Neural cell (in vitro differentiated cells): Measurements from ENCODE around the gene CTBP2. TPM values are rescaled to one million over a fixed set of nuclear protein-coding genes. Genes with fewer than 3 reads are reported as not detected.

Source experiments
- H2AFZ ChIP-seq: fragments of 200-600, 300-800 bp; sonication (generic), shearing (Covaris generic); 2 replicates; pipeline ENCODE4 v1.6.0; 2014; ENCODE audit warnings: low read depth, mild to moderate bottlenecking, antibody characterized with exemption, low read length, moderate library complexity
- H3F3A ChIP-seq: fragments of 200-600 bp; shearing (Covaris generic); 2 replicates; pipeline ENCODE4 v1.6.1; 2016; ENCODE audit warnings: mild to moderate bottlenecking, moderate library complexity, mixed read lengths, antibody characterized with exemption, low read length; ENCODE audit not compliant: insufficient read depth, poor library complexity, severe bottlenecking
- H3K27ac ChIP-seq: fragments of 200-600, 300-800 bp; sonication (generic), shearing (Covaris generic); 2 replicates; pipeline ENCODE4 v1.5.1; 2014; ENCODE audit warnings: mild to moderate bottlenecking, low read length, moderate library complexity
- H3K27me3 ChIP-seq: fragments of 300-800, 200-600 bp; sonication (generic), shearing (Covaris generic); 2 replicates; pipeline ENCODE4 v1.6.0; 2014; ENCODE audit warnings: mild to moderate bottlenecking, low read depth, low read length, moderate library complexity; ENCODE audit not compliant: insufficient read depth
- H3K36me3 ChIP-seq: fragments of 300-800, 200-600 bp; sonication (generic), shearing (Covaris generic); 2 replicates; pipeline ENCODE4 v1.5.1; 2014; ENCODE audit warnings: mild to moderate bottlenecking, antibody characterized with exemption, low read length, moderate library complexity; ENCODE audit not compliant: insufficient read depth
- H3K4me2 ChIP-seq: fragments of 300-800, 200-600 bp; sonication (generic), shearing (Covaris generic); 2 replicates; pipeline ENCODE4 v1.6.0; 2014; ENCODE audit warnings: mild to moderate bottlenecking, low read length
- H3K4me3 ChIP-seq: fragments of 300-800, 200-600 bp; sonication (generic), shearing (Covaris generic); 2 replicates; pipeline ENCODE4 v1.5.1; 2014; ENCODE audit warnings: mild to moderate bottlenecking, low read length, moderate library complexity
- H3K79me2 ChIP-seq: fragments of 200-600 bp; shearing (Covaris generic); replicated peaks from 2 replicates; pipeline ENCODE4 v1.6.0; 2014; ENCODE audit warnings: mild to moderate bottlenecking, low read length, moderate library complexity; ENCODE audit not compliant: insufficient read depth
- H3K9ac ChIP-seq: fragments of 300-800, 200-600 bp; sonication (generic), shearing (Covaris generic); 2 replicates; pipeline ENCODE4 v1.6.1; 2016; ENCODE audit warnings: mild to moderate bottlenecking, low read length, mixed read lengths
- H3K9me2 ChIP-seq: fragments of 200-600 bp; shearing (Covaris generic); 2 replicates; pipeline ENCODE4 v1.6.1; 2016; ENCODE audit warnings: mild to moderate bottlenecking, low read length, mixed read lengths; ENCODE audit not compliant: insufficient read depth
- H3K9me3 ChIP-seq: fragments of 200-600, 300-800 bp; sonication (generic), shearing (Covaris generic); 2 replicates; pipeline ENCODE4 v1.6.1; 2016; ENCODE audit warnings: mild to moderate bottlenecking, mixed run types, low read length, moderate library complexity, mixed read lengths
- H4K20me1 ChIP-seq: fragments of 200-600 bp; shearing (Covaris generic); 2 replicates; pipeline ENCODE4 v1.6.1; 2016; ENCODE audit warnings: mild to moderate bottlenecking, mixed run types; ENCODE audit not compliant: insufficient read depth
- CTCF ChIP-seq: fragments of 450-650 bp; IDR thresholded peaks from 2 replicates; pipeline ENCODE4 v1.5.1; 2014; ENCODE audit warnings: antibody characterized with exemption, mild to moderate bottlenecking, moderate library complexity; ENCODE audit not compliant: poor library complexity, severe bottlenecking
- EP300 ChIP-seq: fragments of 450-650 bp; conservative IDR thresholded peaks from 2 replicates; pipeline ENCODE4 v1.6.1; 2014; ENCODE audit warnings: antibody characterized with exemption, mild to moderate bottlenecking, moderate library complexity; ENCODE audit not compliant: poor library complexity, severe bottlenecking
- EZH2 ChIP-seq: fragments of 200-600, 300-800 bp; shearing (Covaris generic), sonication (generic); IDR thresholded peaks from 2 replicates; pipeline ENCODE4 v1.6.1; 2014; ENCODE audit warnings: antibody characterized with exemption, low read length, borderline replicate concordance, mild to moderate bottlenecking; ENCODE audit not compliant: insufficient read depth, poor library complexity, severe bottlenecking
- MXI1 ChIP-seq: fragments of 450-650 bp; conservative IDR thresholded peaks from 2 replicates; pipeline ENCODE4 v1.6.1; 2014; ENCODE audit warnings: antibody characterized with exemption, mild to moderate bottlenecking; ENCODE audit not compliant: poor library complexity, severe bottlenecking
- POLR2AphosphoS5 ChIP-seq: IDR thresholded peaks from 2 replicates; pipeline ENCODE4 v1.6.1; 2012
- RAD21 ChIP-seq: fragments of 450-650 bp; conservative IDR thresholded peaks from 2 replicates; pipeline ENCODE4 v1.6.1; 2014; ENCODE audit warnings: antibody characterized with exemption, mild to moderate bottlenecking, moderate library complexity
- REST ChIP-seq: IDR thresholded peaks from 2 replicates; pipeline ENCODE4 v1.6.1; 2012; ENCODE audit warnings: borderline replicate concordance
- SMC3 ChIP-seq: fragments of 450-650 bp; conservative IDR thresholded peaks from 2 replicates; pipeline ENCODE4 v1.6.1; 2014; ENCODE audit warnings: antibody characterized with exemption, mild to moderate bottlenecking, moderate library complexity; ENCODE audit not compliant: poor library complexity
- TAF1 ChIP-seq: IDR thresholded peaks from 2 replicates; pipeline ENCODE4 v1.6.1; 2012; ENCODE audit warnings: low read depth
- polyA plus RNA-seq: library from polyadenylated mRNA; depleted of rRNA; stranded (reverse); fragments of >200 nt; gene quantifications from 2 replicates; pipeline ENCODE4 v1.2.3, GENCODE V29; 2014

The CTBP2 gene
- polyA plus RNA-seq, 1 donor from 2014 or later, result 59.5 TPM

GRCh38 chr10:125133696-125134482 is 26.5 kb downstream of the CTBP2 start:
- no peak for TF ChIP-seq RAD21
- TF ChIP-seq MXI1, result no peak
- TF ChIP-seq EP300, result no peak
- TF ChIP-seq SMC3, result no peak
- TF ChIP-seq TAF1, result no peak
- TF ChIP-seq EZH2, result no peak
- no peak for TF ChIP-seq CTCF
- TF ChIP-seq POLR2AphosphoS5, result no peak
- Histone ChIP-seq H3K4me3 (no peak overlapping the region), H3K9me2 (no peaks in the 10 kb centered on the region), H4K20me1 (no peaks in the 10 kb centered on the region), H3K4me2 (no peak overlapping the region), H2AFZ (no peak overlapping the region), H3K79me2 (peaks cover 81% of the 10 kb centered on the region), H3K27ac (no peak overlapping the region), H3K9me3 (no peaks in the 10 kb centered on the region), H3F3A (no peaks in the 10 kb centered on the region), H3K36me3 (no peaks in the 10 kb centered on the region), H3K27me3 (no peaks in the 10 kb centered on the region), H3K9ac (no peak overlapping the region)

GRCh38 chr10:125132344-125132743 is 28.0 kb downstream of the CTBP2 start:
- Histone ChIP-seq H3K27ac (no peak overlapping the region), H3F3A (no peaks in the 10 kb centered on the region), H3K36me3 (no peaks in the 10 kb centered on the region), H3K4me2 (no peak overlapping the region), H3K79me2 (peaks cover 88% of the 10 kb centered on the region), H4K20me1 (no peaks in the 10 kb centered on the region), H2AFZ (no peak overlapping the region), H3K9me2 (no peaks in the 10 kb centered on the region), H3K9me3 (no peaks in the 10 kb centered on the region), H3K9ac (no peak overlapping the region), H3K27me3 (no peaks in the 10 kb centered on the region), H3K4me3 (no peak overlapping the region)
- TF ChIP-seq TAF1 (no peak), EZH2 (no peak), RAD21 (no peak), CTCF (no peak), MXI1 (no peak), POLR2AphosphoS5 (no peak), REST (no peak), EP300 (no peak)
